Stimulated activated CD4-positive, alpha-beta T cell treated with anti-CD3 and anti-CD28 coated beads, Interleukin-1b, Interleukin-23, amount 100 ng/mL, for 1 hour (primary cell): Measurements from ENCODE around the gene NME7.
"Not testable (repeated sequence)": the region's sequence is repeated elsewhere in the genome, so short reads cannot be mapped to it uniquely, and the experiment has no call there.

ENCODE experiments used
- DNase-seq, 2 donors: peaks; one replicate each; pipeline ENCODE4 v3.0.0-alpha.2; 2020; ENCODE audit warnings: low read depth in 2 of 2

NME7 gene

GRCh38 chr1:169234780-169235179, 132.8 kb downstream of the NME7 start:
- DNase-seq = no peak

- DNase-seq = no peak
Measured at GRCh38 chr1:169217636-169218035, 150.0 kb downstream of the NME7 start.

GRCh38 chr1:169214598-169214997, 153.0 kb downstream of the NME7 start:
- no peak for DNase-seq

- no peak for DNase-seq
Measured at GRCh38 chr1:169212088-169212487, 155.5 kb downstream of the NME7 start.

DNA sequence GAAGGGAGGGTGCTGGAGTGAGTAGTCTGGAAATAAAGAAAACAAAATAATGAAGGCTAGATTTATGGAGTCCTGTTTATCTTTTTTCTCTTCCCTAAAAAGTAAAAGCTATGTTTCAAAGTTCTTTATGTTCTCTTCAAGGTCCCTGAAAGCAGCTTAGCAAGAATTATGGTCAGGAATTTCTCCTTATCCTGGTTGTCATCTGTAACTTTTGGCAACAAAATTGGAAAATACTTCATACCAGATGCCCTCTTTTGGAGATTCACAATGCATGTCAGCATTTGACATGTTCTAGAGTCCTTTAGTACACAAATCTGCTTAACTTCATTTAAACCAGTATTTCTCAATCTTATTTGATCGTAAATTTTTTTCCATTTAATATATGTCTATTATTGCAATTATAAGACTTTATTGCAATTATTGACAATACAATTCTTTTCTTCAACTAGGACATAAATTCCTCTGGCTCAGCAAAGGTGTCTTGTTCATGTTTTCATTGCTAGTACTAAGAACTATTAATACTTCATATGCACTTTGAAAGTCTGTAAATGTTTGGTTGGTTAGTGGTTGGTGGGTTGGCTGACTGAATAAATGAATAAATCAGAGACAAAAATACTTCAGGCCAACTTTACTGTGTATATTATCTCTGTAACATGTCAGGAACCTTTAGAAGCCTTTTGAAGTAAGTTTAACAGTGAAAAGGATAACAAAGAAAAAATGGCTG, 159.6 kb downstream of the NME7 start:
- DNase-seq = no peak

DNA sequence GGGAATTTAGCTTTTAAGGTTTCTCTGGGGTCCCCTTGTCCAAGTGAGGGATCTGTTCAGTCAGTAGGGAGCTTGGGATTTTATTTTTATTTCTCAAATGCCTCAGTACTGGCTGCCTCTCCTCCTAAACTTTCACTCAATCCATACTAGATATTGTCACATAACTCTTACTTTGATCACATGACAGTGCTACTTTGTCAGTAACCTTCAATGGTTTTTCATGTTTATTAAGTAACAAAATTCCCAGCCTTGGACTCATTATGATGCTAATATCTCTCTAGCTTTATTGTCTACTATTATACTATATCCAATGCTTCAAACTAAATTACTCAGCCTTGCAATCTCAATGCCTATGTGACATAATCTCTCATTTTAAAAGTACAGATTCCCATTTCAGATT, 163.4 kb downstream of the NME7 start:
- no peak for DNase-seq

- DNase-seq = no peak
Measured at GRCh38 chr1:169202791-169203665, 164.6 kb downstream of the NME7 start.

DNA sequence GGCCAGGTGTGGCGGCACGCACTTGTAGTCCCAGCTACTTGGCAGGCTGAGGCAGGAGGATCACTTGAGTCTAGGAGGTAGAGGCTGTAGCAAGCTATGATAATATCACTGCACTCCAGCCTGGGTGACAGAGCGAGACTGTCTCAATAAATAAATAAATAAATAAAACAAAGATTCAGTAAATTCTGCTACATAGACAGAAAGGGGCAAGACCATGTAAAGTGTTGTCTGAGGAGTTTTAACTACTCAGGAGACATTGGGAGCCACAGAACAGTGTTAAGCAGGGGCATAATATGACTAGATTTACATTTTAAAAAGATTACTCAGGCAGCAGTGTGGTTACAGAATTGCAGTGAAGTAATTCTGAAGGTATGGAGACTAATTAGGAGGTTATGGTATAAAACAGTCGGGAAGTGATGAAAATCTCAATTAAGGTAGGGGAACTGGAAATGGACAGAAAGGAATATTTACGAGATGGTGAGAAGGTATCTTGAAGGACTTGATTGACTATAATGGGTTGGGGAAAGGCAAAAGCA, 166.4 kb downstream of the NME7 start:
- DNase-seq = no peak

- DNase-seq = no peak
Measured at GRCh38 chr1:169200319-169200718, 167.3 kb downstream of the NME7 start.

GRCh38 chr1:169196581-169196980, 171.0 kb downstream of the NME7 start:
- no peak for DNase-seq

DNA sequence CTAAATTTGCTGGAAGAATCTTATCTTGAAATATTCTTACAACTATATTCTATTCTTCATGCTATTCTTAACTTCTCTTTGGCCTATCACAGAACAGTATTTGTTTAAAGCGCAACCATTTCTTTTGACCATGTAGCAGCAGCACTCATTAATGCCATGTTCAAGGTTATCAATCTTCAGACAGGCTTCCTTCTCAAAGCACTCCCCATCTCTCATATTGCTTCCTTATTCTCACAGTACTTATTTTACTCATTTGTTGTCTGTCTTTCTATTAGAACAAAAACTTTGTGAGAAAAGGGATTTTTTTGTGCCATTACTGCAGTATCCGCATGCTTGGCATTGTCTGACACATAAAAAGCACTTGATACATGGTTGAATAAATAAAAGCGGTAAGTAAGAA, 171.4 kb downstream of the NME7 start:
- no peak for DNase-seq

DNA sequence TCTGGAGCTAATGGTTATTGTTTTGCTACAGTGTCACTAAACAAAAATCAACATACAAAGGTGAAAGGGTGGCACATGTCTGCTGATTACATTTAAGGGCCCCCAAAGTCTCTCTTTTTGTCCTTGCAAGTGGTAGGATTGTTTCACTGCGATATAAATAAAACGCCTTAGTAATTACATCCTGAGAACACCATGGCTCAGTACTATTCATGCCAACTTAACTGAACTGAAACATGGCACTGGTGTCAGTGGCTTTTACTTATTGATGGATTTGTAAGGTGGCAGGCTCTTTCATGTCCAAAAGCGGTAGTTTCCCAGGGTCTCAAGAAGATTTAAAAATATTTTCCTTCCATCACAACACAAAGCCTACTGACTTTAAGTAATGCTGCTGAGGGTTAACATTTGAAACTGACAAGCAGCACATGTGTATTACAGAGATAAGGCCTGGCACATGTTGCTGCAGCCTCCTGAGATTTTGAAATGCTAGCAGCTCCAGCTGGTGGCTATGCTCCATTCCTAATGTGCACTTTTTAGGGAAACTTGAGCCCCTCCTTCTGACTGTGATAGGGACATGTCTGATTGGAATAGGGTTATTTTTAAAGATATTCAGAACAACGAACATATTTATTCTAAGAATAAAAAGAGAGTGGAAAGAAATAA, 174.3 kb downstream of the NME7 start:
- no peak for DNase-seq

DNA sequence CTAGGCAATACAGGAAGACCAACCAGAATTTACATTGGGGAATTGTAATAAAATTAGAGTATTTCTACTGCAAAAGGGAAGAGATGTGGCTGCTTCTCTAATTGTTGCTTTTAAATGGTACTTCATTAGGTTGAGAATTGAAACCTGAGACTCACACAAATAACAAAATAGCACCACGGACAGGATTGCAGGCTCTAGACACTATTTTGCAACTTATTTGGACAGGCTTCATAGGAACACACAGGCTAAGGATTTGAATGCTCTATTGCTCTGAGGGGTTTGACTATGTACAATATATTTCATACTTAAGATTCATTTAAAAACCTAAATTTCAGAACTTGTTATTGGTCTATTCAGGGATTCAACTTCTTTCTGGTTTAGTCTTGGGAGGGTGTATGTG, 181.5 kb downstream of the NME7 start:
- DNase-seq = no peak

GRCh38 chr1:169184812-169185211, 182.8 kb downstream of the NME7 start:
- DNase-seq = no peak

DNA sequence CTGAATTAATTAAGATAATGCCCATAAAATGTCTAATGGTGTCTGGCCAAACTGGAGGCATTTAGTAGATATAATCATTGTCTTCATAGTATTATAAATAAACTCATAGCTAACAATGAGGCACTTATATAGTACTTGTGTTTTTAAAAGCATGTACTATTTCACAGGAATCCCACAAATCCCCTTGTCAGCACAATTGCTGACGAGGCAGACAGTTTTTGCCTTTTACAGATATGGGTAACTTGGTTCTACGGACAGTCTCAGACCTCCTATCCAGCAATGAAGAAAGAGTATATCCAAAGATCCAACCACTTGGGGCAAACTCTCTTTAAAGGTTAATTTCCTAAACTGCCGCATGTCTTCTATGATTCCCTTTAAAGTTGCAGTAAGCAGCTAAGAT, 187.4 kb downstream of the NME7 start:
- no peak for DNase-seq

- not testable (repeated sequence) for DNase-seq
Measured at GRCh38 chr1:169179431-169179830, 188.2 kb downstream of the NME7 start.

GRCh38 chr1:169175461-169175860, 192.1 kb downstream of the NME7 start:
- no peak for DNase-seq

DNA sequence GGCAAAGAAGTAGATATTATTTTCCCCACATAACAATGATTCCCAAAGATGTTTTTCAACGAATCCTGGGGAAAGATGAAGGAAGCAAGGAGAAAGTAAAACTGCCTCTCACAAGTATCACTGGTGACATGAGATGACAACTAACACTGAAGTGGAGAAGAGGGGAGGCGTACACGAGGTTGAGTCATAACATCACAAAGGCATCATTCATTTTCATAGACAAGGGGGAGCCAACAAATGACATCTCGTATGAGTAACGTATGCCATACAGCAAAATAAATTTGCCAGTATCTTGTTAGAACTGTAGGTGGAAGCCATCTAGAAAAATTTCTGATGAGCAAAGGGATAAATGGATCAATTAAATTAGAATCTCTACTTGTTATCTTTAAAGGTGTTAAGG, 204.5 kb downstream of the NME7 start:
- DNase-seq = no peak

- no peak for DNase-seq
Measured at GRCh38 chr1:169161496-169162194, 206.0 kb downstream of the NME7 start.

- no peak for DNase-seq
Measured at GRCh38 chr1:169160845-169161495, 206.6 kb downstream of the NME7 start.

DNA sequence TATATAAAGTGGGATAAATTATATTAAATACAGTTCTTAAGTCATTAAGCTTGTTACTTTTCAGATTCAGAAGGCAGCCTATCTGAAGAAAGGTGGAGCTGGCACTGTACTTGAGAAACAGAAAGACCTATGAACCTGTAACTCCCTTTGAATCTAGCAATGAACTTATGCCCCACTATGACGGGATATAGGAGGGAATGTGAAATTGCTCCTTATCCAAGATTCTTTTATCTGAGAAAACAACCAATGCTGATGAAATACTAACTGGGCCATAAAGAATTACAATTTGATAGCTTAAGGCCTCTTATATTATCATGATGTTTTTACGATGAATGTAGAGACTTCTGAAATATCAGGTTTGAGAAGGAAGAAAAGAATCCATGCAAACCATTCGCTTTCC, 211.0 kb downstream of the NME7 start:
- no peak for DNase-seq
